22Rv1 (cell line): ENCODE data around the gene RANBP1.

Experiments used
- ZFX ChIP-seq: fragments of 450-650 bp; IDR thresholded peaks from 2 replicates; pipeline ENCODE4 v1.6.1; 2017; ENCODE audit warnings: antibody characterized with exemption, borderline replicate concordance
- TF ChIP-seq, protein P1 (sequence below): fragments of 450-650 bp; IDR thresholded peaks from 2 replicates; pipeline ENCODE4 v1.5.1; 2017; ENCODE audit warnings: mild to moderate bottlenecking

DNA sequence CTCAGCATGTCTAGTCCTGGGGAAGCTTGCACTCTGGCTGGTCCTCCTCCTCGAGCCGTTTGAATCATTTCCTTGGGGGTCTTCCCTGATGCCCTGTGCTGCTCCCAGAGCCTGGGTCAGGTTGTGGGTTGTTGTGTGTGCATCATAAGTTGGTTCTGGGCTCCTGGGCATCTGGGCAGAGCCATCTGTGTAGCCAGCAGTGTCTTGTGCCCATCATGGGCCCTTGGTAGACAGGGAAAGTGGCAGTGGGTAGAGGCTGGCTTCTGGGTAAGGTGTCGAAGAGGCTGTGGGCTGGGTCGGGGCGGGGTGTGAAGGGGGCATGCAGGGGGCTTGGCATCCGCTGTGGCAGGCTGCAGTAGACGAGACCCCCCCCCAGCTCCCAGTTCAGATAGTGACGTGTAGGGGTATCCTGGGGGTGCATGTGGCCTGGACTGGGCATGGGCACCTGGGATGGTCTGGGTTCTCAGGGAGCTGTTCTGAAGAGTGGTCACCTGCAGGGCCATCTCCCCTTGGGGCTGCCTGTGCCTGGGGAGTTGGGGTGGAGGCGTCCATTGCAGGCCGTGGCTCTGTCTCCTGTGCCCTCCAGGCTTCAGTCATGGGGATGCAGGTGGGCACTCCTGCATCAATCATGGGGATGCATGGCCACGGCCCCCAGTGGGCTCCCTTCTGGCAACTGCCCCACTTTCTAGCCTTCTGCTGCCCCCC is 8.3 kb downstream of the RANBP1 start:
- TF ChIP-seq, protein P1, sequence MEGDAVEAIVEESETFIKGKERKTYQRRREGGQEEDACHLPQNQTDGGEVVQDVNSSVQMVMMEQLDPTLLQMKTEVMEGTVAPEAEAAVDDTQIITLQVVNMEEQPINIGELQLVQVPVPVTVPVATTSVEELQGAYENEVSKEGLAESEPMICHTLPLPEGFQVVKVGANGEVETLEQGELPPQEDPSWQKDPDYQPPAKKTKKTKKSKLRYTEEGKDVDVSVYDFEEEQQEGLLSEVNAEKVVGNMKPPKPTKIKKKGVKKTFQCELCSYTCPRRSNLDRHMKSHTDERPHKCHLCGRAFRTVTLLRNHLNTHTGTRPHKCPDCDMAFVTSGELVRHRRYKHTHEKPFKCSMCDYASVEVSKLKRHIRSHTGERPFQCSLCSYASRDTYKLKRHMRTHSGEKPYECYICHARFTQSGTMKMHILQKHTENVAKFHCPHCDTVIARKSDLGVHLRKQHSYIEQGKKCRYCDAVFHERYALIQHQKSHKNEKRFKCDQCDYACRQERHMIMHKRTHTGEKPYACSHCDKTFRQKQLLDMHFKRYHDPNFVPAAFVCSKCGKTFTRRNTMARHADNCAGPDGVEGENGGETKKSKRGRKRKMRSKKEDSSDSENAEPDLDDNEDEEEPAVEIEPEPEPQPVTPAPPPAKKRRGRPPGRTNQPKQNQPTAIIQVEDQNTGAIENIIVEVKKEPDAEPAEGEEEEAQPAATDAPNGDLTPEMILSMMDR, result no peak
- no peak for TF ChIP-seq ZFX
